PC-3 (cell line): ENCODE results near the gene DLGAP1. TPM values are rescaled to one million over a fixed set of nuclear protein-coding genes. Genes with fewer than 3 reads are reported as not detected.

Source experiments
- ATAC-seq: fragments of 200-7000 bp; cut with Tn5 transposase; 2 replicates; pipeline ENCODE4 v1.9.1; 2020; ENCODE audit warnings: mild to moderate bottlenecking, moderate library complexity
- BruUV-seq: library from RNA; stranded (reverse); fragments of 400-500 nt; replicated peaks from 2 replicates; lab custom pipeline; 2021; lab: Mats Ljungman, UMichigan
- CTCF ChIA-PET: fragments of 300-600 bp; sonication (Branson Sonifier 250); formaldehyde crosslinking; loops from one replicate; lab custom pipeline; 2022; ENCODE audit warnings: antibody characterized with exemption; lab: Charles Lee
- POLR2A ChIA-PET: fragments of 300-600 bp; sonication (Branson Sonifier 250); formaldehyde crosslinking; loops from one replicate; lab custom pipeline; 2022; ENCODE audit warnings: antibody characterized with exemption; ENCODE audit not compliant: unreplicated experiment; lab: Charles Lee
- DNase-seq: peaks from one replicate; pipeline ENCODE4 v3.0.0-alpha.2; 2015
- H2AFZ ChIP-seq: fragments of 300-600 bp; sonication (generic); 2 replicates; pipeline ENCODE4 v1.6.0; 2016; ENCODE audit warnings: antibody characterized with exemption, low read length
- H3F3A ChIP-seq: fragments of 300-600 bp; sonication (generic); one replicate; pipeline ENCODE4 v1.6.0; 2017; ENCODE audit warnings: antibody characterized with exemption, low read length, control low read depth, mild to moderate bottlenecking; ENCODE audit not compliant: unreplicated experiment
- H3K27ac ChIP-seq: fragments of 300-600 bp; sonication (generic); 2 replicates; pipeline ENCODE4 v1.5.1; 2016; ENCODE audit warnings: mild to moderate bottlenecking, low read length
- H3K27me3 ChIP-seq: fragments of 300-600 bp; sonication (generic); 2 replicates; pipeline ENCODE4 v1.6.1; 2016; ENCODE audit warnings: low read length, mixed read lengths
- H3K36me3 ChIP-seq: fragments of 300-600 bp; sonication (generic); 2 replicates; pipeline ENCODE4 v1.6.1; 2016; ENCODE audit warnings: low read depth, mixed run types, low read length, mixed read lengths
- H3K4me1 ChIP-seq: fragments of 300-600 bp; sonication (generic); 2 replicates; pipeline ENCODE4 v1.5.1; 2016; ENCODE audit warnings: low read length; ENCODE audit not compliant: insufficient read depth
- H3K4me2 ChIP-seq: fragments of 300-600 bp; sonication (generic); 2 replicates; pipeline ENCODE4 v1.6.0; 2016; ENCODE audit warnings: low read length
- H3K4me3 ChIP-seq: fragments of 300-600 bp; sonication (generic); 2 replicates; pipeline ENCODE4 v1.5.1; 2016; ENCODE audit warnings: mild to moderate bottlenecking, low read length, mixed read lengths
- H3K79me2 ChIP-seq: fragments of 300-600 bp; sonication (generic); 2 replicates; pipeline ENCODE4 v1.6.1; 2017; ENCODE audit warnings: low read length, mixed read lengths
- H3K9ac ChIP-seq: fragments of 300-600 bp; sonication (generic); 2 replicates; pipeline ENCODE4 v1.6.0; 2016; ENCODE audit warnings: mild to moderate bottlenecking, low read length
- H3K9me2 ChIP-seq: fragments of 300-600 bp; sonication (generic); replicated peaks from 2 replicates; pipeline ENCODE4 v1.6.1; 2016; ENCODE audit warnings: mixed run types, low read length, mixed read lengths
- H3K9me3 ChIP-seq: fragments of 300-600 bp; sonication (generic); 2 replicates; pipeline ENCODE4 v1.6.1; 2016; ENCODE audit warnings: low read length, mixed read lengths
- H4K20me1 ChIP-seq: fragments of 300-600 bp; sonication (generic); 2 replicates; pipeline ENCODE4 v1.6.1; 2016; ENCODE audit warnings: low read length, mixed read lengths
- EZH2 ChIP-seq: fragments of 300-600 bp; sonication (generic); IDR thresholded peaks from one replicate; pipeline ENCODE4 v1.6.1; 2017; ENCODE audit warnings: antibody characterized with exemption, mild to moderate bottlenecking, low read length; ENCODE audit not compliant: unreplicated experiment
- EZH2phosphoT487 ChIP-seq: fragments of 300-600 bp; sonication (generic); IDR thresholded peaks from 2 replicates; pipeline ENCODE4 v1.6.1; 2018; ENCODE audit warnings: mild to moderate bottlenecking, antibody characterized with exemption, low read length, borderline replicate concordance
- intact Hi-C: fragments of 100-400 bp; cut with micrococcal nuclease; formaldehyde crosslinking; loops from 2 replicates; pipeline ENCODE4 v1.9.0; 2023
- total RNA-seq: library from RNA; depleted of rRNA; stranded (reverse); fragments of >200 nt; gene quantifications from 2 replicates; pipeline ENCODE4 v1.2.3, GENCODE V29; 2014
- TF ChIP-seq, protein P1 (sequence below): fragments of 300-600 bp; sonication (generic); conservative IDR thresholded peaks from 2 replicates; pipeline ENCODE4 v1.5.1; 2017; ENCODE audit warnings: antibody characterized with exemption, low read depth, mild to moderate bottlenecking, low read length

Gene DLGAP1
- total RNA-seq, 1 experiment from 2014 or later: not detected

DNA sequence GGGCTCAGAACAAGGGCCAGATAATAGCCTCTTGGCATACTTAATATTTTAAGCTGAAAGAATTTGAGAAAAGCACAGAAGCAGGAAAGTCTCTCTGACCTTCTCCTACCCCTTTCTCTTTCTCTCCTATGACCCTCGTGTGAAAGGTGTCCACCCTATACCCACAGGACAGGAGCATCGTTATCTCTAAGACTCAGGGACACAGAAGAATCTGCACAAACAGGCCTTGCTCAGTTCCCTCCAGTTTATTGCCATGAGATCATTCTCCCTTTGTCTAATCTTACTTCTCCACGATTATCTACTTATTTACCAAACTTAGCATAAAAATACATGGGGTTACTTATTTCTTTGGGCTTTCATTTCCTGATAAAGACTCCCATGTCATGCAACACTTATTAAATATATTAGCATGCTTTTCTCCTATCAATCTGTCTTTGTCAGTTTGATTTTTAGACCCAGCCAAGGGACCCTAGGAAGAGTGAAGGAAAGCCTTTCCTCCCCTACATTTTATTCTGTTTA is 370.7 kb downstream of the DLGAP1 start:
- POLR2A ChIA-PET: no interaction called here

DNA sequence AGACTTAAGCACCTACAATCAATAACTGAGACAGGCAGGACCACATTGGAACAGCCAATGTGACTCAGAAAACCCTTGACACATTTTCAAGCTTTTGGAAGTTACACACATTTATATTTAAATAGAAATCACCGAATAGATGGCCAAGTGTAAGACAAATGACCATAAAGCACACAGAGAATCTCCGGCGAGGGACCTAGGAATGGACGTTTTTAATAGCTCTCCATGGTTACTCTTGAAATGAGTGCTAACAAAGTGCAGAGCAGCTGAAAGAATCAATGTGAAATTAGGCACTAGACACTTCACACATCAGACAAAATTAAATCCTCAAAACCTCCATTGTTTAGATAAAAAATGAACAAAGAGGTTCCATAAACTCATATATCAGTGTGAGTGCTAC is 376.9 kb downstream of the DLGAP1 start:
- BruUV-seq: no TSS peak
- no peaks in the 10 kb centered on the region for H3K27me3 ChIP-seq
- H4K20me1 ChIP-seq: no peaks in the 10 kb centered on the region
- no peak overlapping the region for H3K27ac ChIP-seq
- intact Hi-C loops: no loop called here
- no peaks in the 10 kb centered on the region for H3K9me2 ChIP-seq
- H3F3A ChIP-seq: no peaks in the 10 kb centered on the region
- H3K4me3 ChIP-seq: no peak overlapping the region
- H3K36me3 ChIP-seq: no peaks in the 10 kb centered on the region
- CTCF ChIA-PET: no interaction called here
- ATAC-seq (no peak), DNase-seq (no peak)
- H3K9me3 ChIP-seq: 0 out of 2 replicates have a peak, but pooled peaks cover 2% of the 10 kb centered on the region
- H3K9ac ChIP-seq: no peak overlapping the region
- H3K79me2 ChIP-seq: no peaks in the 10 kb centered on the region
- TF ChIP-seq, protein P1, sequence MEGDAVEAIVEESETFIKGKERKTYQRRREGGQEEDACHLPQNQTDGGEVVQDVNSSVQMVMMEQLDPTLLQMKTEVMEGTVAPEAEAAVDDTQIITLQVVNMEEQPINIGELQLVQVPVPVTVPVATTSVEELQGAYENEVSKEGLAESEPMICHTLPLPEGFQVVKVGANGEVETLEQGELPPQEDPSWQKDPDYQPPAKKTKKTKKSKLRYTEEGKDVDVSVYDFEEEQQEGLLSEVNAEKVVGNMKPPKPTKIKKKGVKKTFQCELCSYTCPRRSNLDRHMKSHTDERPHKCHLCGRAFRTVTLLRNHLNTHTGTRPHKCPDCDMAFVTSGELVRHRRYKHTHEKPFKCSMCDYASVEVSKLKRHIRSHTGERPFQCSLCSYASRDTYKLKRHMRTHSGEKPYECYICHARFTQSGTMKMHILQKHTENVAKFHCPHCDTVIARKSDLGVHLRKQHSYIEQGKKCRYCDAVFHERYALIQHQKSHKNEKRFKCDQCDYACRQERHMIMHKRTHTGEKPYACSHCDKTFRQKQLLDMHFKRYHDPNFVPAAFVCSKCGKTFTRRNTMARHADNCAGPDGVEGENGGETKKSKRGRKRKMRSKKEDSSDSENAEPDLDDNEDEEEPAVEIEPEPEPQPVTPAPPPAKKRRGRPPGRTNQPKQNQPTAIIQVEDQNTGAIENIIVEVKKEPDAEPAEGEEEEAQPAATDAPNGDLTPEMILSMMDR: no peak
- TF ChIP-seq EZH2phosphoT487: no peak
- no peak for TF ChIP-seq EZH2
- H3K4me2 ChIP-seq: no peak overlapping the region
- H2AFZ ChIP-seq: no peak overlapping the region
- no peaks in the 10 kb centered on the region for H3K4me1 ChIP-seq
- POLR2A ChIA-PET: no interaction called here

More for the DNA sequence above, 370.7 kb downstream of the DLGAP1 start:
- ATAC-seq (no peak), DNase-seq (no peak)
- intact Hi-C loops: no loop called here
- H3K4me2 ChIP-seq: no peak overlapping the region
- no peak overlapping the region for H2AFZ ChIP-seq
- no peaks in the 10 kb centered on the region for H4K20me1 ChIP-seq
- H3K9me3 ChIP-seq: 0 out of 2 replicates have a peak, but pooled peaks cover 6% of the 10 kb centered on the region
- H3K27ac ChIP-seq: no peak overlapping the region
- H3K9me2 ChIP-seq: no peaks in the 10 kb centered on the region
- no peak overlapping the region for H3K9ac ChIP-seq
- H3K36me3 ChIP-seq: no peaks in the 10 kb centered on the region
- H3K27me3 ChIP-seq: no peaks in the 10 kb centered on the region
- no peak overlapping the region for H3K4me3 ChIP-seq
- H3K79me2 ChIP-seq: no peaks in the 10 kb centered on the region
- no TSS peak for BruUV-seq
- TF ChIP-seq, protein P1: no peak
- TF ChIP-seq EZH2 (no peak), EZH2phosphoT487 (no peak)
- no peaks in the 10 kb centered on the region for H3K4me1 ChIP-seq
- CTCF ChIA-PET: no interaction called here
- no peaks in the 10 kb centered on the region for H3F3A ChIP-seq

DNA sequence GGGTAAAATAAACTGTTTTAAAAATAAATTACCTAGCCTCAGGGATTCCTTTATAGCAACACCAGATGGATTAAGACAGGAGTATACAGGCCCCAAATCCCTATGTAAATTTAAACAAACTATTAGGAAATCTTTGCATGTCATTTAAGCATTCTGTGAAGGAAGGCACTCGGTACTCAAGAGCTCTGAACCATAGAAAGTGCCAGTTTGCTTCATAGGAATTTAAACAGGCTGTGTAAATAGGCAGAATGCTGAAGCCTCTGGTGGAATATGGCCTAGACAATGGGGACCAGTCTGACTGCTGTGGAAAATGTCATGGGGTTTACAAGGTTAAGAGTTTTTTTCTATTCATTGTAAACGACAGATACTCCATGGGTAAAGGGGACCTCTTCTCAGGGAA is 377.4 kb downstream of the DLGAP1 start:
- no peaks in the 10 kb centered on the region for H3K4me1 ChIP-seq
- no peak overlapping the region for H3K27ac ChIP-seq
- no peaks in the 10 kb centered on the region for H4K20me1 ChIP-seq
- intact Hi-C loops: no loop called here
- no peak for DNase-seq
- ChIA-PET POLR2A (no interaction called here), CTCF (no interaction called here)
- no peak for ATAC-seq
- H3K79me2 ChIP-seq: no peaks in the 10 kb centered on the region
- no peak overlapping the region for H2AFZ ChIP-seq
- H3K9ac ChIP-seq: no peak overlapping the region
- H3F3A ChIP-seq: no peaks in the 10 kb centered on the region
- H3K36me3 ChIP-seq: no peaks in the 10 kb centered on the region
- H3K9me2 ChIP-seq: no peaks in the 10 kb centered on the region
- no peaks in the 10 kb centered on the region for H3K9me3 ChIP-seq
- no peak overlapping the region for H3K4me2 ChIP-seq
- TF ChIP-seq EZH2phosphoT487: no peak
- TF ChIP-seq, protein P1: no peak
- no peak for TF ChIP-seq EZH2
- BruUV-seq: no TSS peak
- no peak overlapping the region for H3K4me3 ChIP-seq
- no peaks in the 10 kb centered on the region for H3K27me3 ChIP-seq
